Lung (tissue), 12 donors: ENCODE data around the gene UGT1A1. TPM values are rescaled to one million over a fixed set of nuclear protein-coding genes. Genes with fewer than 3 reads are reported as not detected.

Source experiments
- ATAC-seq: fragments of 200-7000 bp; cut with Tn5 transposase; one replicate; pipeline ENCODE4 v1.9.1; 2020; ENCODE audit warnings: moderate number of reproducible peaks; ENCODE audit not compliant: insufficient read depth, low FRiP score
- DNase-seq, 3 donors: peaks; one replicate each; pipeline ENCODE4 v3.0.0-alpha.2; 2013 to 2017
- H3K27ac ChIP-seq, 2 donors: one replicate each; pipeline ENCODE4 v1.5.1; 2013; ENCODE audit warnings: mild to moderate bottlenecking in 2 of 2, moderate library complexity in 2 of 2, control low read depth in 1 of 2, inconsistent platforms in 1 of 2, low read depth in 1 of 2, low read length in 1 of 2
- H3K27me3 ChIP-seq, 3 donors: one replicate each; pipeline ENCODE4 v1.5.1; 2013; ENCODE audit warnings: low read length in 2 of 3; ENCODE audit not compliant: control insufficient read depth in 3 of 3, insufficient read depth in 3 of 3
- H3K36me3 ChIP-seq, 4 donors: one replicate each; pipeline ENCODE4 v1.5.1; 2013; ENCODE audit warnings: low read length in 4 of 4, mild to moderate bottlenecking in 1 of 4, moderate library complexity in 1 of 4; ENCODE audit not compliant: control insufficient read depth in 4 of 4, insufficient read depth in 4 of 4
- H3K4me1 ChIP-seq, 5 donors: one replicate each; pipeline ENCODE4 v1.5.1; 2013; ENCODE audit warnings: low read length in 5 of 5, mild to moderate bottlenecking in 2 of 5, moderate library complexity in 1 of 5; ENCODE audit not compliant: control insufficient read depth in 5 of 5, insufficient read depth in 5 of 5
- H3K4me3 ChIP-seq: one replicate; pipeline ENCODE4 v1.5.1; 2013; ENCODE audit warnings: mild to moderate bottlenecking, control low read depth, moderate library complexity
- H3K9ac ChIP-seq, 2 donors: one replicate each; pipeline ENCODE4 v1.5.1; 2013; ENCODE audit warnings: low read length in 2 of 2, control low read depth in 1 of 2; ENCODE audit not compliant: insufficient read depth in 1 of 2
- H3K9me3 ChIP-seq, 4 donors: one replicate each; pipeline ENCODE4 v1.5.1; 2013; ENCODE audit warnings: low read length in 3 of 4, mild to moderate bottlenecking in 1 of 4, moderate library complexity in 1 of 4; ENCODE audit not compliant: control insufficient read depth in 4 of 4, insufficient read depth in 3 of 4
- WGBS, 2 donors: extraction: QIAGEN DNeasy Blood & Tissue Kit; methylation state at CpG; one replicate each; pipeline ENCODE4 v1.1.7; 2013; 5-methylcytosine and 5-hydroxymethylcytosine counted together
- polyA plus RNA-seq, 2 donors: library from polyadenylated mRNA; stranded (reverse); fragments of 200-250 nt; gene quantifications; one replicate each; pipeline ENCODE4 v1.2.1, GENCODE V29; 2013
- total RNA-seq, 2 donors: library from RNA; depleted of rRNA in 1 of 2; stranded (reverse); fragments of >200 nt in 1 of 2; gene quantifications; one replicate each; pipeline ENCODE4 v1.2.1, GENCODE V29; 2014 to 2021
- TF ChIP-seq, protein P1 (sequence below): IDR thresholded peaks from 2 replicates; pipeline ENCODE4 v1.5.1; 2012; ENCODE audit warnings: mild to moderate bottlenecking; ENCODE audit errors: control extremely low read depth, extremely low read depth
- donor health status: control.
- donor health status: control.
- donor health status: Bipolar disorder and iron deficiency.
- donor health status: healthy.
- donor health status: DM: yes; HTN: yes; CAD: no.

UGT1A1 gene
- total and polyA plus RNA-seq, 4 donors, result 0.01 to 0.49 (median 0.04) TPM; not detected in 1

DNA sequence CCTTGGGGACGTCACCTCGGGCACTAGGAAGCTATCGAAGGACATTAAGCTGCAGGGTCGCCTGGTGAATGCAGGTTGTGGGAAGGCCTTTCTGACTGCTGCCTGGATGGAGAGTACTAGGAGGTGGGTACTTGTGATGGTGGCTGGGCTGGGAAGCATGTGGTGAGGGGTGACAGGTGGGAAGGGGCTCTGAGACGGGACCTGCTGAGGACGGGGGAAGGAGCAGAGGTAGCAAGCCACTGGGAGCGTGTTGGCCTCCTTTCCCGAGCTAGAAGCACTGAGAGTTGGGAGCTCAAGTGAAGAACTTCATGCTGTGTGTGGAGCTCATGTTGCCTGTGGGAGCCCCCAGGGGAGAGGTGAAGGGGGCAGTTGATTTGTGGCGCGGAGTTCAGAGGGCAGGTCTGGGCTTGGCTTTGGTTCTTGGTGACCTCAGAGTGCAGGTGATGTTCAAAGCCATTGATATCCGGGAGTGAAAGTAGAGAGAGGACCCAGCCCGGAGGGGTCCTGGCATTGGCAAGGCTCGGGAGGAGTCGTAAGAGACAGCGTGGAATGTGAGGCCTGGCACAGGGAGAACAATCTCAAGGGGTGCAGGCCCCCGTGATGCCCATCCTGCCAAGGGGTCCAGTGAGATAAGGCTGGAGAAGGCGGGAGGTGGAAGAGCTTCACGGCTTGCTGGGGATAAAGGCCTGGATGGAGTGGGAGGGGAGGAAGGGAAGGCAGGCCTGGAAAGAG is 31.2 kb downstream of the UGT1A1 start:
- H3K36me3 ChIP-seq, result no peaks in the 10 kb centered on the region
- H3K9me3 ChIP-seq, result no peaks in the 10 kb centered on the region
- TF ChIP-seq, protein P1, sequence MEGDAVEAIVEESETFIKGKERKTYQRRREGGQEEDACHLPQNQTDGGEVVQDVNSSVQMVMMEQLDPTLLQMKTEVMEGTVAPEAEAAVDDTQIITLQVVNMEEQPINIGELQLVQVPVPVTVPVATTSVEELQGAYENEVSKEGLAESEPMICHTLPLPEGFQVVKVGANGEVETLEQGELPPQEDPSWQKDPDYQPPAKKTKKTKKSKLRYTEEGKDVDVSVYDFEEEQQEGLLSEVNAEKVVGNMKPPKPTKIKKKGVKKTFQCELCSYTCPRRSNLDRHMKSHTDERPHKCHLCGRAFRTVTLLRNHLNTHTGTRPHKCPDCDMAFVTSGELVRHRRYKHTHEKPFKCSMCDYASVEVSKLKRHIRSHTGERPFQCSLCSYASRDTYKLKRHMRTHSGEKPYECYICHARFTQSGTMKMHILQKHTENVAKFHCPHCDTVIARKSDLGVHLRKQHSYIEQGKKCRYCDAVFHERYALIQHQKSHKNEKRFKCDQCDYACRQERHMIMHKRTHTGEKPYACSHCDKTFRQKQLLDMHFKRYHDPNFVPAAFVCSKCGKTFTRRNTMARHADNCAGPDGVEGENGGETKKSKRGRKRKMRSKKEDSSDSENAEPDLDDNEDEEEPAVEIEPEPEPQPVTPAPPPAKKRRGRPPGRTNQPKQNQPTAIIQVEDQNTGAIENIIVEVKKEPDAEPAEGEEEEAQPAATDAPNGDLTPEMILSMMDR, result no peak
- DNase-seq (no peak), ATAC-seq (no peak)
- WGBS, 2 donors, result 85 to 89% methylated on average over 18 of the region's 18 CpGs
- H3K27ac ChIP-seq, result no peak overlapping the region
- no peaks in the 10 kb centered on the region for H3K27me3 ChIP-seq
- no peaks in the 10 kb centered on the region for H3K4me1 ChIP-seq
- no peak overlapping the region for H3K4me3 ChIP-seq
- no peak overlapping the region for H3K9ac ChIP-seq

DNA sequence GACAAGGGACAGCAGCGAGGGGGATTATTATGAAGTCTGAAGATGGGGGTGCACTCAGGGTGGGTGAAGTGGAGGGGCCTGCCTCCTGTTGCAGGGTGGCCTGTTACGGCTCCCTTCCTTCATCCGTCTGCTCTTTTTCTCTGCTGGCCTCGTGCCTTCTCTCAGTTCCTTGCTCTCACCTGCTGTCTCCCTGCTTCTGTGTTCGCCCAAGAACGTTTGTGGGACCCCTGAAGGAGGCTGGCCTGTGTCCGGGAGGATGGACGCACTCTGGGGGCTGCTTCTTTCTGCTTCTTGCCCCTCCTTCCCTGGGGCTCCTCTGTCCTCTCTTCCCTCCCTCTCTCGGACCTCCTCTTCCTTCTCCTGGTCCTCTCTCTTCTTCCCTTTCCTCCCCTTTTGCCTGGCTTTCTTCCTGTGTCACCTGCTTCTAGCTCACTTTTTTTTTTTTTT is 31.8 kb downstream of the UGT1A1 start:
- H3K9me3 ChIP-seq, result no peaks in the 10 kb centered on the region
- WGBS, 2 donors, result 84 to 88% methylated on average over 9 of the region's 9 CpGs
- TF ChIP-seq, protein P1, result no peak
- no peaks in the 10 kb centered on the region for H3K36me3 ChIP-seq
- no peak for DNase-seq
- H3K27ac ChIP-seq, result no peak overlapping the region
- no peaks in the 10 kb centered on the region for H3K4me1 ChIP-seq
- no peak overlapping the region for H3K9ac ChIP-seq
- H3K27me3 ChIP-seq, result no peaks in the 10 kb centered on the region
- H3K4me3 ChIP-seq, result no peak overlapping the region
- ATAC-seq, result no peak

- H3K27me3 ChIP-seq, result no peaks in the 10 kb centered on the region
- WGBS, 2 donors, result 83 to 89% methylated on average over 7 of the region's 7 CpGs
Observed at GRCh38 chr2:233792720-233793119, 32.6 kb downstream of the UGT1A1 start.

More at GRCh38 chr2:233792720-233793119, 32.6 kb downstream of the UGT1A1 start:
- H3K9ac ChIP-seq, result no peak overlapping the region
- no peaks in the 10 kb centered on the region for H3K4me1 ChIP-seq
- DNase-seq (no peak), ATAC-seq (no peak)
- H3K4me3 ChIP-seq, result no peak overlapping the region
- no peak overlapping the region for H3K27ac ChIP-seq
- no peaks in the 10 kb centered on the region for H3K9me3 ChIP-seq
- TF ChIP-seq, protein P1, result no peak
- H3K36me3 ChIP-seq, result no peaks in the 10 kb centered on the region
